Prostate gland (tissue), 2 donors: Measurements from ENCODE around the gene B4GAT1.

Source experiments
- POLR2AphosphoS5 ChIP-seq: sonication (generic); formaldehyde crosslinking; IDR thresholded peaks from one replicate; pipeline ENCODE4 v1.6.1; 2017; ENCODE audit warnings: antibody characterized with exemption
- TF ChIP-seq, protein P1 (sequence below), 4 experiments: fragments of 200-600 bp in 2 of 4; fragments of 450-650 bp in 2 of 4; sonication (generic) in 2 of 4; IDR thresholded peaks; 1 replicate in 3 of 4; 2 replicates in 1 of 4; pipeline ENCODE4 v1.5.1; 2016 to 2019; ENCODE audit warnings: antibody characterized with exemption in 4 of 4, mild to moderate bottlenecking in 2 of 4, moderate library complexity in 2 of 4

DNA sequence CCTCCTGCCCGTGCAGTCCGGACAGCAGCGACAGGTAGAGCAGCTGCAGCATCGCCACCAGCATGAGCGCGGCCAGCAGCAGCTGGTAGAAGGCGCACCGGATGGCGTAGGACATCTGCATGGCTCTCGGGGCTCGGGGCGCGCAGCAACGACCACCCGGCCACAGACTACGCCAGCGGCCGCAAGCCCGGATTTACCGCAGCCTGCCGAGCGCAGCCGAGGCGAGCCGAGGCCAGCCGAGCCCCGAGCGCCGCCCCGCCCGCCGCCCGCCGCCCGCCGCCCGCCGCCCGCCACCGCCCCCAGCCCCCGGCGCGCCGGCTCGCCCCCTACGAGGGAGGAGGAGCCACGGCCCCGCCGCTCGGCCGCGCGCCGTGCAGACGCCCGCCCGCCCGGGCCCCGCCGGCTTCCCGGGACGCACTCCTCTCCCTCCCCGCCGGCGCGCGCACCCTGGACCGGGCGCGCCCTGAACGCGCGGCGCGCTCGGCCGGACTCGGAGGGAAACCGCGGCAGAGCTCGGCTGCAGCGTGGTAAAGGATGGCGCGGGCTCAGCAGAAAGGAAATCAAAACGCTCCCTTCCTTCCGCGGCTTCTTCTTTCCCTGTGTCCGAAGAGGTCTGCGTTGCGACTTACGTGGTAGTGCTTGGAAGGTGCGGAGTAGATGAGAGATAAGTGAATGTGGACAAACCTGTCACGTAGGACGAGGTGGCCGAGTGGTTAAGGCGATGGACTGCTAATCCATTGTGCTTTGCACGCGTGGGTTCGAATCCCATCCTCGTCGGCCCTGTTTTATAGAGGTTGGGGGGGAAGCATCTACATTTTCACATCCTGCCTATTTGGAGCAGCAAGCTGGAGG is at the start of gene B4GAT1:
- TF ChIP-seq, protein P1, sequence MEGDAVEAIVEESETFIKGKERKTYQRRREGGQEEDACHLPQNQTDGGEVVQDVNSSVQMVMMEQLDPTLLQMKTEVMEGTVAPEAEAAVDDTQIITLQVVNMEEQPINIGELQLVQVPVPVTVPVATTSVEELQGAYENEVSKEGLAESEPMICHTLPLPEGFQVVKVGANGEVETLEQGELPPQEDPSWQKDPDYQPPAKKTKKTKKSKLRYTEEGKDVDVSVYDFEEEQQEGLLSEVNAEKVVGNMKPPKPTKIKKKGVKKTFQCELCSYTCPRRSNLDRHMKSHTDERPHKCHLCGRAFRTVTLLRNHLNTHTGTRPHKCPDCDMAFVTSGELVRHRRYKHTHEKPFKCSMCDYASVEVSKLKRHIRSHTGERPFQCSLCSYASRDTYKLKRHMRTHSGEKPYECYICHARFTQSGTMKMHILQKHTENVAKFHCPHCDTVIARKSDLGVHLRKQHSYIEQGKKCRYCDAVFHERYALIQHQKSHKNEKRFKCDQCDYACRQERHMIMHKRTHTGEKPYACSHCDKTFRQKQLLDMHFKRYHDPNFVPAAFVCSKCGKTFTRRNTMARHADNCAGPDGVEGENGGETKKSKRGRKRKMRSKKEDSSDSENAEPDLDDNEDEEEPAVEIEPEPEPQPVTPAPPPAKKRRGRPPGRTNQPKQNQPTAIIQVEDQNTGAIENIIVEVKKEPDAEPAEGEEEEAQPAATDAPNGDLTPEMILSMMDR (IDR thresholded peaks at IDR 0.05): no peak
- peak; percentile 91 for TF ChIP-seq POLR2AphosphoS5
